IPS DF 6.9 (cell line): Measurements from ENCODE around the gene TIMELESS.
"Not testable (repeated sequence)": the region's sequence is repeated elsewhere in the genome, so short reads cannot be mapped to it uniquely, and the experiment has no call there.

Experiments
- DNase-seq: peaks from one replicate; pipeline ENCODE4 v3.0.0-alpha.2; 2013; ENCODE audit warnings: low read depth, low spot score
- H3K27ac ChIP-seq: one replicate; pipeline ENCODE4 v1.5.1; 2013; ENCODE audit warnings: low read length, control low read depth
- H3K27me3 ChIP-seq: 2 replicates; pipeline ENCODE4 v1.6.1; 2013; ENCODE audit warnings: mild to moderate bottlenecking, low read length; ENCODE audit not compliant: control insufficient read depth, insufficient read depth
- H3K36me3 ChIP-seq: 2 replicates; pipeline ENCODE4 v1.6.1; 2013; ENCODE audit warnings: low read length; ENCODE audit not compliant: control insufficient read depth, insufficient read depth
- H3K4me1 ChIP-seq: 2 replicates; pipeline ENCODE4 v1.6.1; 2013; ENCODE audit warnings: low read length; ENCODE audit not compliant: control insufficient read depth, insufficient read depth
- H3K4me3 ChIP-seq: 2 replicates; pipeline ENCODE4 v1.5.1; 2013; ENCODE audit warnings: mild to moderate bottlenecking, low read length
- H3K9me3 ChIP-seq: 2 replicates; pipeline ENCODE4 v1.6.1; 2013; ENCODE audit warnings: low read length, inconsistent platforms; ENCODE audit not compliant: control insufficient read depth, insufficient read depth
- WGBS: extraction: QIAGEN DNeasy Blood & Tissue Kit; methylation state at CpG from one replicate; pipeline ENCODE4 v1.1.7; 2013; ENCODE audit warnings: mixed read lengths, missing lambda C conversion rate; ENCODE audit not compliant: insufficient read length, insufficient coverage; 5-methylcytosine and 5-hydroxymethylcytosine counted together

The TIMELESS gene

GRCh38 chr12:56448860-56449621 lies at the start of gene TIMELESS:
Gene TIMELESS, minus strand, starts transcription at chr12:56449426. Its CDS starts 15,256 bp downstream, at chr12:56434170.
- no peak for DNase-seq
- H3K9me3 ChIP-seq: no peaks in the 10 kb centered on the region
- no CpG with 5 or more reads among the region's 58 CpGs for WGBS
- H3K36me3 ChIP-seq: no peaks in the 10 kb centered on the region; the same call in 1 of the 2 replicates
- H3K27ac ChIP-seq: no peak within 1 kb of the TSS
- no peaks in the 10 kb centered on the region for H3K27me3 ChIP-seq
- H3K4me3 ChIP-seq: peak within 1 kb of the TSS; percentile 68; the same call in 1 of the 2 replicates
- H3K4me1 ChIP-seq: no peaks in the 10 kb centered on the region; the same call in 1 of the 2 replicates

- H3K4me3 ChIP-seq, DNase-seq, H3K36me3 ChIP-seq, H3K9me3 ChIP-seq, H3K27me3 ChIP-seq, H3K4me1 ChIP-seq, H3K27ac ChIP-seq: not testable (repeated sequence)
- no CpG with 5 or more reads among the region's 14 CpGs for WGBS
These were observed 49.1 kb upstream of the TIMELESS start for GRCh38 chr12:56498126-56498902.

GRCh38 chr12:56496704-56497103 lies 47.5 kb upstream of the TIMELESS start:
- not testable (repeated sequence) for H3K4me3 ChIP-seq, H3K36me3 ChIP-seq, H3K27ac ChIP-seq, H3K9me3 ChIP-seq, H3K27me3 ChIP-seq, H3K4me1 ChIP-seq, DNase-seq
- WGBS: no CpG with 5 or more reads among the region's 17 CpGs

- WGBS: no CpG with 5 or more reads among the region's 27 CpGs
- not testable (repeated sequence) for H3K9me3 ChIP-seq
These were observed 45.3 kb upstream of the TIMELESS start for GRCh38 chr12:56494481-56494880.

GRCh38 chr12:56494106-56494415 lies 44.8 kb upstream of the TIMELESS start:
- H3K27ac ChIP-seq, H3K36me3 ChIP-seq, H3K4me1 ChIP-seq, DNase-seq, H3K4me3 ChIP-seq, H3K27me3 ChIP-seq, H3K9me3 ChIP-seq: not testable (repeated sequence)
- WGBS: no CpG with 5 or more reads among the region's 15 CpGs

More at GRCh38 chr12:56494481-56494880, 45.3 kb upstream of the TIMELESS start:
- H3K4me1 ChIP-seq, H3K27me3 ChIP-seq, H3K4me3 ChIP-seq, H3K27ac ChIP-seq, DNase-seq, H3K36me3 ChIP-seq: not testable (repeated sequence)

- no CpG with 5 or more reads among the region's 31 CpGs for WGBS
- not testable (repeated sequence) for H3K9me3 ChIP-seq, H3K4me3 ChIP-seq, H3K36me3 ChIP-seq, H3K4me1 ChIP-seq, H3K27ac ChIP-seq, DNase-seq, H3K27me3 ChIP-seq
These were observed 44.3 kb upstream of the TIMELESS start for GRCh38 chr12:56493409-56494105.

- Histone ChIP-seq H3K27ac (no peak overlapping the region), H3K36me3 (no peaks in the 10 kb centered on the region), H3K4me1 (no peaks in the 10 kb centered on the region), H3K4me3 (no peak overlapping the region), H3K9me3 (no peaks in the 10 kb centered on the region; the same call in 1 of the 2 replicates), H3K27me3 (peaks cover 6% of the 10 kb centered on the region; the same call in 1 of the 2 replicates)
- no peak for DNase-seq
These were observed 41.1 kb upstream of the TIMELESS start for GRCh38 chr12:56490360-56490759.

GRCh38 chr12:56488041-56488955 lies 39.1 kb upstream of the TIMELESS start, which contains the start of gene GLS2:
Gene GLS2, minus strand, starts transcription at chr12:56488161. Its CDS starts 43 bp downstream, at chr12:56488118.
- H3K36me3 ChIP-seq: no peaks in the 10 kb centered on the region
- H3K27me3 ChIP-seq: peaks cover 6% of the 10 kb centered on the region; the same call in 1 of the 2 replicates
- H3K4me1 ChIP-seq: no peaks in the 10 kb centered on the region
- peak; percentile 85 for DNase-seq
- WGBS: no CpG with 5 or more reads among the region's 59 CpGs
- H3K27ac ChIP-seq: no peak within 1 kb of the TSS
- peak within 1 kb of the TSS; percentile 59; the same call in 1 of the 2 replicates for H3K4me3 ChIP-seq
- no peaks in the 10 kb centered on the region for H3K9me3 ChIP-seq

- no peaks in the 10 kb centered on the region for H3K4me1 ChIP-seq
- DNase-seq: no peak
- H3K9me3 ChIP-seq: no peaks in the 10 kb centered on the region
- H3K4me3 ChIP-seq: peak overlapping the region; percentile 59; the same call in 1 of the 2 replicates
- H3K36me3 ChIP-seq: no peaks in the 10 kb centered on the region
- H3K27ac ChIP-seq: no peak overlapping the region
- no CpG with 5 or more reads among the region's 44 CpGs for WGBS
- H3K27me3 ChIP-seq: peaks cover 6% of the 10 kb centered on the region; the same call in 1 of the 2 replicates
These were observed 38.3 kb upstream of the TIMELESS start for GRCh38 chr12:56487448-56488040.
